ENCODE measurements around the gene GRK3. TPM values are rescaled to one million over a fixed set of nuclear protein-coding genes. Genes with fewer than 3 reads are reported as not detected.

GRK3 gene
- total RNA-seq, 1 donor from 2014 or later = 26.0 TPM

DNA sequence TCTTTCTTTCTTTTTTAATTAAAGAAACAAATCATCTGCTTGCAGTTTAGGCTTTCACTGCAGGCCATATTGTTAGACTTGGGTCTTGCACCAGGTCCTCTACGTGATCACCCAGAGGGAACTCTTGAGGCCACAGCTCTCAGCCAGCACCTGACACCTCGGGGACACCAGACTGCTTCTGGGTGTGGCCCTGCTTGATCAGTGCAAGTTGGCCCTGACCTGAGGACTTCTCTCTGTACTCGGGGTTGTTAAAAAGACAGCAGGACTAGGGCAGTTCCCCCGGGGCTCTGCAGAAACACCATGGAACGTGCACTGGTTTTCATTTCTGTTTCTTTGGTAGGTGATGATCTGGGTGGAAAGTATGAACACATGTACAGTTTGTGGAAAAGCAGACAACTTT is 126.3 kb downstream of the GRK3 start:
- Mint-ChIP-seq H3K9me3 (ENCODE audit: low read depth) (no peaks in the 10 kb centered on the region), H3K36me3 (ENCODE audit: insufficient read depth) (peaks cover 10% of the 10 kb centered on the region), H3K4me1 (ENCODE audit: low read depth) (no peaks in the 10 kb centered on the region), H3K4me3 (ENCODE audit: low read depth) (no peak overlapping the region), H3K27me3 (no peaks in the 10 kb centered on the region), H3K27ac (no peak overlapping the region)
- no peak for DNase-seq (ENCODE audit: low spot score, unreplicated experiment)
- no peak for TF ChIP-seq CTCF (IDR thresholded peaks at IDR 0.05; ENCODE audit: unreplicated experiment)

DNA sequence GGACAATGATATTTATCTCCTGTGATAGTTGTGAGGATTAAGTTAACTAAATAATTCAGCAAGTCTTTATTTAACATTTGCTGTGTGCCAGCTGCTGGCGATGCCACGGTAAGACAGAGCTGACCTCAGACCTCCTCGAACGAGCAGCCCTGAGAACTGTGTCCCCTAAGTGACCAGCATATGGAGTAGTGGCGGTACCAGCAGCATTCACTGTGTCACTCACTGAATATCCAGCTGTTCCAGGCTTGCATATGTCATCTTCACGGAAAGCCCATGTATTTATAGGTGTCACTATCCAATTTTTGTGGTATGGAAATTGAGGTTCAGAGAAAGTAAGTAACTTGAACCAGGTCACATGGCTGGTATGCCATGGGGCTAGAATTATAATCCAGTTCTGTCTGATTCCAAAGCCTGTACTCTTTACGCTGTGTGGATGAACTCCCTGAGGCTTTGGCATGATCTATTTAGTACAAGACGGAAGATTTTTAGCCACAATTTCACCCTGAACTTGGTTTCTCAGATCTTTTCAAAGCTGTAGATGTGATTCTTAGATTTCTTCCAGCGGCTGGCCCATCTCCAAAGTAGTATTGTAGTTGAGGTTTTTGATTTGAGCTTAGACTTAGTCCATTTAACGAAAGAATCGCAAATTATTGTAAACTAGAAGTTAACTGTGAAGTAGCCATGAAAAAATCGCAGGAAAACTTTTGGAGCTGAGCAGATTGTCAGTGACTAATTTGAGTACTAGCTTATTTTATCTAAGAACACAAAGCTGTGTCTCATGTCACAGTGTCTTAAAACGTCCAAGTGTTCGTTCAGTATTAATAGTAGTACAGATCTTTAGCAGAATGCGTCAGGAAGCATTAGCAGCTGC is 128.2 kb downstream of the GRK3 start:
- no peak overlapping the region for H3K27ac Mint-ChIP-seq
- peaks cover 8% of the 10 kb centered on the region for H3K36me3 Mint-ChIP-seq (ENCODE audit: insufficient read depth)
- TF ChIP-seq CTCF (IDR thresholded peaks at IDR 0.05; ENCODE audit: unreplicated experiment) = no peak
- H3K4me1 Mint-ChIP-seq (ENCODE audit: low read depth) = no peaks in the 10 kb centered on the region
- no peak overlapping the region for H3K4me3 Mint-ChIP-seq (ENCODE audit: low read depth)
- no peak for DNase-seq (ENCODE audit: low spot score, unreplicated experiment)
- H3K9me3 Mint-ChIP-seq (ENCODE audit: low read depth) = no peaks in the 10 kb centered on the region
- no peaks in the 10 kb centered on the region for H3K27me3 Mint-ChIP-seq

DNA sequence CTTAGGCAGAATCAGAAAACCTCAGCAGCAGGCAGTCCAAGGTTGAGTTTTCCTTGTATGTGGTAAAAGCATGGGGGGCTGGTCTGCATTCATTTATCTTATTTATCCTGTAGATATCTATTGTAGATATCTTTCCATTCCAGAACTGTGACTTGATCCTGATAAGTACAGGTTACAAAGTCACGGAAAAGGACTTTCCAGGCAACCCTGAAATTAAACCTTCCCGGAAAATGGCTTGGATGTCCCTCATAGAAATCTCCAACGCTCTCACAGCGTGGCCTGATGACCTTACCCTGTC is 128.7 kb downstream of the GRK3 start:
- Mint-ChIP-seq H3K27me3 (no peaks in the 10 kb centered on the region), H3K9me3 (ENCODE audit: low read depth) (no peaks in the 10 kb centered on the region)

GRCh38 chr22:25694196-25694907 is 129.9 kb downstream of the GRK3 start:
- no peak for TF ChIP-seq CTCF (IDR thresholded peaks at IDR 0.05; ENCODE audit: unreplicated experiment)
- Mint-ChIP-seq H3K4me3 (ENCODE audit: low read depth) (no peak overlapping the region), H3K9me3 (ENCODE audit: low read depth) (no peaks in the 10 kb centered on the region), H3K27me3 (no peaks in the 10 kb centered on the region), H3K27ac (peak overlapping the region; percentile 23), H3K4me1 (ENCODE audit: low read depth) (no peaks in the 10 kb centered on the region), H3K36me3 (ENCODE audit: insufficient read depth) (peaks cover 8% of the 10 kb centered on the region)
- DNase-seq (ENCODE audit: low spot score, unreplicated experiment) = no peak

More for the DNA sequence above, 128.7 kb downstream of the GRK3 start:
- no peak for DNase-seq (ENCODE audit: low spot score, unreplicated experiment)
- Mint-ChIP-seq H3K4me1 (ENCODE audit: low read depth) (no peaks in the 10 kb centered on the region), H3K36me3 (ENCODE audit: insufficient read depth) (peaks cover 8% of the 10 kb centered on the region), H3K27ac (no peak overlapping the region), H3K4me3 (ENCODE audit: low read depth) (no peak overlapping the region)
- no peak for TF ChIP-seq CTCF (IDR thresholded peaks at IDR 0.05; ENCODE audit: unreplicated experiment)

DNA sequence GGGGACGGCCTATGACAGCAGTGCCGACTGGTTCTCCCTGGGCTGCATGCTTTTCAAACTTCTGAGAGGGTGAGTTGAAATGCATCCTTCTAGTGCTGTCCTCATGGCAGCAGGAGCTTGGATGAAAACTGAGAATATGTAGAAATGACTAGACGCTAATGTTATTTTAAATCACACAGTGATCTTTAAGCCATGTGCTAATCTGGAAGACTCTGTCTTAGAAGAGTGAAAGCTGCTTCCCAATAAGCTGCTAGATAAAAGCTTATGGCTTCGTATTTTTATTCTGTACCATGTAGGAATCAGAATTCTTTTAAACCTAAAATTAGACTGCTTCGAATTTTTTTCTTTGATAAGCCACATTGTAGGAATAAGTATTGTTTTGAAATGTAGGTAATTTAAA is 130.7 kb downstream of the GRK3 start:
- no peaks in the 10 kb centered on the region for H3K4me1 Mint-ChIP-seq (ENCODE audit: low read depth)
- H3K36me3 Mint-ChIP-seq (ENCODE audit: insufficient read depth) = peaks cover 9% of the 10 kb centered on the region
- H3K27ac Mint-ChIP-seq = no peak overlapping the region
- no peaks in the 10 kb centered on the region for H3K27me3 Mint-ChIP-seq
- H3K4me3 Mint-ChIP-seq (ENCODE audit: low read depth) = no peak overlapping the region
- H3K9me3 Mint-ChIP-seq (ENCODE audit: low read depth) = no peaks in the 10 kb centered on the region
- TF ChIP-seq CTCF (IDR thresholded peaks at IDR 0.05; ENCODE audit: unreplicated experiment) = no peak
- DNase-seq (ENCODE audit: low spot score, unreplicated experiment) = no peak

Data from progenitor cell of endocrine pancreas (in vitro differentiated cells).